Neural cell (in vitro differentiated cells): ENCODE measurements around the gene PAK4. TPM values are rescaled to one million over a fixed set of nuclear protein-coding genes. Genes with fewer than 3 reads are reported as not detected.
"Not testable (repeated sequence)": the region's sequence is repeated elsewhere in the genome, so short reads cannot be mapped to it uniquely, and the experiment has no call there.

Experiments used
- H2AFZ ChIP-seq: fragments of 200-600, 300-800 bp; sonication (generic), shearing (Covaris generic); 2 replicates; pipeline ENCODE4 v1.6.0; 2014; ENCODE audit warnings: low read depth, mild to moderate bottlenecking, antibody characterized with exemption, low read length, moderate library complexity
- H3F3A ChIP-seq: fragments of 200-600 bp; shearing (Covaris generic); 2 replicates; pipeline ENCODE4 v1.6.1; 2016; ENCODE audit warnings: mild to moderate bottlenecking, moderate library complexity, mixed read lengths, antibody characterized with exemption, low read length; ENCODE audit not compliant: insufficient read depth, poor library complexity, severe bottlenecking
- H3K27ac ChIP-seq: fragments of 200-600, 300-800 bp; sonication (generic), shearing (Covaris generic); 2 replicates; pipeline ENCODE4 v1.5.1; 2014; ENCODE audit warnings: mild to moderate bottlenecking, low read length, moderate library complexity
- H3K27me3 ChIP-seq: fragments of 300-800, 200-600 bp; sonication (generic), shearing (Covaris generic); 2 replicates; pipeline ENCODE4 v1.6.0; 2014; ENCODE audit warnings: mild to moderate bottlenecking, low read depth, low read length, moderate library complexity; ENCODE audit not compliant: insufficient read depth
- H3K36me3 ChIP-seq: fragments of 300-800, 200-600 bp; sonication (generic), shearing (Covaris generic); 2 replicates; pipeline ENCODE4 v1.5.1; 2014; ENCODE audit warnings: mild to moderate bottlenecking, antibody characterized with exemption, low read length, moderate library complexity; ENCODE audit not compliant: insufficient read depth
- H3K4me2 ChIP-seq: fragments of 300-800, 200-600 bp; sonication (generic), shearing (Covaris generic); 2 replicates; pipeline ENCODE4 v1.6.0; 2014; ENCODE audit warnings: mild to moderate bottlenecking, low read length
- H3K4me3 ChIP-seq: fragments of 300-800, 200-600 bp; sonication (generic), shearing (Covaris generic); 2 replicates; pipeline ENCODE4 v1.5.1; 2014; ENCODE audit warnings: mild to moderate bottlenecking, low read length, moderate library complexity
- H3K79me2 ChIP-seq: fragments of 200-600 bp; shearing (Covaris generic); replicated peaks from 2 replicates; pipeline ENCODE4 v1.6.0; 2014; ENCODE audit warnings: mild to moderate bottlenecking, low read length, moderate library complexity; ENCODE audit not compliant: insufficient read depth
- H3K9ac ChIP-seq: fragments of 300-800, 200-600 bp; sonication (generic), shearing (Covaris generic); 2 replicates; pipeline ENCODE4 v1.6.1; 2016; ENCODE audit warnings: mild to moderate bottlenecking, low read length, mixed read lengths
- H3K9me2 ChIP-seq: fragments of 200-600 bp; shearing (Covaris generic); 2 replicates; pipeline ENCODE4 v1.6.1; 2016; ENCODE audit warnings: mild to moderate bottlenecking, low read length, mixed read lengths; ENCODE audit not compliant: insufficient read depth
- H3K9me3 ChIP-seq: fragments of 200-600, 300-800 bp; sonication (generic), shearing (Covaris generic); 2 replicates; pipeline ENCODE4 v1.6.1; 2016; ENCODE audit warnings: mild to moderate bottlenecking, mixed run types, low read length, moderate library complexity, mixed read lengths
- H4K20me1 ChIP-seq: fragments of 200-600 bp; shearing (Covaris generic); 2 replicates; pipeline ENCODE4 v1.6.1; 2016; ENCODE audit warnings: mild to moderate bottlenecking, mixed run types; ENCODE audit not compliant: insufficient read depth
- EP300 ChIP-seq: fragments of 450-650 bp; conservative IDR thresholded peaks from 2 replicates; pipeline ENCODE4 v1.6.1; 2014; ENCODE audit warnings: antibody characterized with exemption, mild to moderate bottlenecking, moderate library complexity; ENCODE audit not compliant: poor library complexity, severe bottlenecking
- EZH2 ChIP-seq: fragments of 200-600, 300-800 bp; shearing (Covaris generic), sonication (generic); IDR thresholded peaks from 2 replicates; pipeline ENCODE4 v1.6.1; 2014; ENCODE audit warnings: antibody characterized with exemption, low read length, borderline replicate concordance, mild to moderate bottlenecking; ENCODE audit not compliant: insufficient read depth, poor library complexity, severe bottlenecking
- MXI1 ChIP-seq: fragments of 450-650 bp; conservative IDR thresholded peaks from 2 replicates; pipeline ENCODE4 v1.6.1; 2014; ENCODE audit warnings: antibody characterized with exemption, mild to moderate bottlenecking; ENCODE audit not compliant: poor library complexity, severe bottlenecking
- POLR2AphosphoS5 ChIP-seq: IDR thresholded peaks from 2 replicates; pipeline ENCODE4 v1.6.1; 2012
- RAD21 ChIP-seq: fragments of 450-650 bp; conservative IDR thresholded peaks from 2 replicates; pipeline ENCODE4 v1.6.1; 2014; ENCODE audit warnings: antibody characterized with exemption, mild to moderate bottlenecking, moderate library complexity
- SMC3 ChIP-seq: fragments of 450-650 bp; conservative IDR thresholded peaks from 2 replicates; pipeline ENCODE4 v1.6.1; 2014; ENCODE audit warnings: antibody characterized with exemption, mild to moderate bottlenecking, moderate library complexity; ENCODE audit not compliant: poor library complexity
- TAF1 ChIP-seq: IDR thresholded peaks from 2 replicates; pipeline ENCODE4 v1.6.1; 2012; ENCODE audit warnings: low read depth
- polyA plus RNA-seq: library from polyadenylated mRNA; depleted of rRNA; stranded (reverse); fragments of >200 nt; gene quantifications from 2 replicates; pipeline ENCODE4 v1.2.3, GENCODE V29; 2014
- TF ChIP-seq, protein P1 (sequence below): IDR thresholded peaks from 2 replicates; pipeline ENCODE4 v1.6.1; 2012; ENCODE audit warnings: borderline replicate concordance
- TF ChIP-seq, protein P2 (sequence below): fragments of 450-650 bp; IDR thresholded peaks from 2 replicates; pipeline ENCODE4 v1.5.1; 2014; ENCODE audit warnings: antibody characterized with exemption, mild to moderate bottlenecking, moderate library complexity; ENCODE audit not compliant: poor library complexity, severe bottlenecking

Gene PAK4
- polyA plus RNA-seq, 1 donor from 2014 or later = 5.4 TPM

GRCh38 chr19:39090881-39091280 is 34.7 kb upstream of the PAK4 start:
- no peak overlapping the region for H3K4me3 ChIP-seq
- H3F3A ChIP-seq = no peaks in the 10 kb centered on the region
- H4K20me1 ChIP-seq = no peaks in the 10 kb centered on the region
- peaks cover under 1% of the 10 kb centered on the region for H3K27me3 ChIP-seq
- H3K9me2 ChIP-seq = no peaks in the 10 kb centered on the region
- no peak overlapping the region for H3K4me2 ChIP-seq
- H3K79me2 ChIP-seq = no peaks in the 10 kb centered on the region
- H2AFZ ChIP-seq = no peak overlapping the region
- TF ChIP-seq EP300 (no peak), RAD21 (no peak), TAF1 (no peak), SMC3 (no peak), MXI1 (no peak), POLR2AphosphoS5 (no peak), EZH2 (no peak)
- TF ChIP-seq, protein P1, sequence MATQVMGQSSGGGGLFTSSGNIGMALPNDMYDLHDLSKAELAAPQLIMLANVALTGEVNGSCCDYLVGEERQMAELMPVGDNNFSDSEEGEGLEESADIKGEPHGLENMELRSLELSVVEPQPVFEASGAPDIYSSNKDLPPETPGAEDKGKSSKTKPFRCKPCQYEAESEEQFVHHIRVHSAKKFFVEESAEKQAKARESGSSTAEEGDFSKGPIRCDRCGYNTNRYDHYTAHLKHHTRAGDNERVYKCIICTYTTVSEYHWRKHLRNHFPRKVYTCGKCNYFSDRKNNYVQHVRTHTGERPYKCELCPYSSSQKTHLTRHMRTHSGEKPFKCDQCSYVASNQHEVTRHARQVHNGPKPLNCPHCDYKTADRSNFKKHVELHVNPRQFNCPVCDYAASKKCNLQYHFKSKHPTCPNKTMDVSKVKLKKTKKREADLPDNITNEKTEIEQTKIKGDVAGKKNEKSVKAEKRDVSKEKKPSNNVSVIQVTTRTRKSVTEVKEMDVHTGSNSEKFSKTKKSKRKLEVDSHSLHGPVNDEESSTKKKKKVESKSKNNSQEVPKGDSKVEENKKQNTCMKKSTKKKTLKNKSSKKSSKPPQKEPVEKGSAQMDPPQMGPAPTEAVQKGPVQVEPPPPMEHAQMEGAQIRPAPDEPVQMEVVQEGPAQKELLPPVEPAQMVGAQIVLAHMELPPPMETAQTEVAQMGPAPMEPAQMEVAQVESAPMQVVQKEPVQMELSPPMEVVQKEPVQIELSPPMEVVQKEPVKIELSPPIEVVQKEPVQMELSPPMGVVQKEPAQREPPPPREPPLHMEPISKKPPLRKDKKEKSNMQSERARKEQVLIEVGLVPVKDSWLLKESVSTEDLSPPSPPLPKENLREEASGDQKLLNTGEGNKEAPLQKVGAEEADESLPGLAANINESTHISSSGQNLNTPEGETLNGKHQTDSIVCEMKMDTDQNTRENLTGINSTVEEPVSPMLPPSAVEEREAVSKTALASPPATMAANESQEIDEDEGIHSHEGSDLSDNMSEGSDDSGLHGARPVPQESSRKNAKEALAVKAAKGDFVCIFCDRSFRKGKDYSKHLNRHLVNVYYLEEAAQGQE = no peak
- TF ChIP-seq, protein P2, sequence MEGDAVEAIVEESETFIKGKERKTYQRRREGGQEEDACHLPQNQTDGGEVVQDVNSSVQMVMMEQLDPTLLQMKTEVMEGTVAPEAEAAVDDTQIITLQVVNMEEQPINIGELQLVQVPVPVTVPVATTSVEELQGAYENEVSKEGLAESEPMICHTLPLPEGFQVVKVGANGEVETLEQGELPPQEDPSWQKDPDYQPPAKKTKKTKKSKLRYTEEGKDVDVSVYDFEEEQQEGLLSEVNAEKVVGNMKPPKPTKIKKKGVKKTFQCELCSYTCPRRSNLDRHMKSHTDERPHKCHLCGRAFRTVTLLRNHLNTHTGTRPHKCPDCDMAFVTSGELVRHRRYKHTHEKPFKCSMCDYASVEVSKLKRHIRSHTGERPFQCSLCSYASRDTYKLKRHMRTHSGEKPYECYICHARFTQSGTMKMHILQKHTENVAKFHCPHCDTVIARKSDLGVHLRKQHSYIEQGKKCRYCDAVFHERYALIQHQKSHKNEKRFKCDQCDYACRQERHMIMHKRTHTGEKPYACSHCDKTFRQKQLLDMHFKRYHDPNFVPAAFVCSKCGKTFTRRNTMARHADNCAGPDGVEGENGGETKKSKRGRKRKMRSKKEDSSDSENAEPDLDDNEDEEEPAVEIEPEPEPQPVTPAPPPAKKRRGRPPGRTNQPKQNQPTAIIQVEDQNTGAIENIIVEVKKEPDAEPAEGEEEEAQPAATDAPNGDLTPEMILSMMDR = no peak
- no peak overlapping the region for H3K9ac ChIP-seq
- H3K36me3 ChIP-seq = no peaks in the 10 kb centered on the region
- no peak overlapping the region for H3K27ac ChIP-seq
- H3K9me3 ChIP-seq = no peaks in the 10 kb centered on the region

- H3K9ac ChIP-seq, H3K4me3 ChIP-seq, H3F3A ChIP-seq, H2AFZ ChIP-seq, H3K27ac ChIP-seq, H3K9me3 ChIP-seq, H3K27me3 ChIP-seq, H3K36me3 ChIP-seq, H3K79me2 ChIP-seq, H4K20me1 ChIP-seq, H3K9me2 ChIP-seq, H3K4me2 ChIP-seq: not testable (repeated sequence)
These were observed 29.6 kb upstream of the PAK4 start for GRCh38 chr19:39095799-39096540.
